Choroid plexus epithelial cell (primary cell): ENCODE results near the gene SPRR2A.
"Not testable (repeated sequence)": the region's sequence is repeated elsewhere in the genome, so short reads cannot be mapped to it uniquely, and the experiment has no call there.

ENCODE experiments used
- DNase-seq: peaks from one replicate; pipeline ENCODE4 v3.0.0-alpha.2; 2010; ENCODE audit warnings: low read depth
- H3K4me3 ChIP-seq: 2 replicates; pipeline ENCODE4 v1.5.1; 2011; ENCODE audit warnings: low read depth, mild to moderate bottlenecking, control low read depth, low read length, moderate library complexity
- CTCF ChIP-seq: conservative IDR thresholded peaks from 2 replicates; pipeline ENCODE4 v1.5.1; 2011; ENCODE audit warnings: low read depth, mild to moderate bottlenecking, control low read depth, inconsistent platforms, low read length, moderate library complexity

Gene SPRR2A

GRCh38 chr1:153024413-153024812 is 32.9 kb downstream of the SPRR2A start:
- DNase-seq: no peak
- TF ChIP-seq CTCF: no peak
- no peak overlapping the region for H3K4me3 ChIP-seq

GRCh38 chr1:153023109-153023508 is 34.2 kb downstream of the SPRR2A start:
- H3K4me3 ChIP-seq: no peak overlapping the region
- DNase-seq: no peak
- no peak for TF ChIP-seq CTCF

GRCh38 chr1:153022340-153022739 is 35.0 kb downstream of the SPRR2A start:
- not testable (repeated sequence) for DNase-seq, H3K4me3 ChIP-seq

- not testable (repeated sequence) for H3K4me3 ChIP-seq, DNase-seq
Measured at GRCh38 chr1:153021829-153022228, 35.5 kb downstream of the SPRR2A start.

- H3K4me3 ChIP-seq, DNase-seq: not testable (repeated sequence)
Measured at GRCh38 chr1:153011235-153011758, 46.0 kb downstream of the SPRR2A start.
